ENCODE data around the gene OSBPL3.

OSBPL3 gene

DNA sequence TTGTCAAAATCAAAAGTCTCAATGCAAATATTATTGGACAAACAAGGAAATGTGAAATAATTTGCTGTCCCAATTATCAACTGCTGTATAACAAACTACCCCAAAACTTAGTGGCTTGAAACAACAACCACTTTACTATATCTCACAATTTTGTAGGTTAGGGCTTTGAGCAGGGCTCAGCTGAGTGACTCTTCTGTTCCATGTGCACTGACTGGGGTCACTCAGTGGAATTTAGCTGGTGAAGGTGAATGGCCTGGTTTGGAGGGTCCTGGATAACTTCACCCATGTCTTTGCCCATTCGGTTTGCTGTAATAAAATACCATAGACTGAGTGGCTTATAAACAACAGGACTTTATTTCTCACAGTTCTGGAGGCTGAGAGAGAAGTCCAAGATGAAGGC, 219.0 kb downstream of the OSBPL3 start:
- DNase-seq (ENCODE audit: low spot score) = no peak

DNA sequence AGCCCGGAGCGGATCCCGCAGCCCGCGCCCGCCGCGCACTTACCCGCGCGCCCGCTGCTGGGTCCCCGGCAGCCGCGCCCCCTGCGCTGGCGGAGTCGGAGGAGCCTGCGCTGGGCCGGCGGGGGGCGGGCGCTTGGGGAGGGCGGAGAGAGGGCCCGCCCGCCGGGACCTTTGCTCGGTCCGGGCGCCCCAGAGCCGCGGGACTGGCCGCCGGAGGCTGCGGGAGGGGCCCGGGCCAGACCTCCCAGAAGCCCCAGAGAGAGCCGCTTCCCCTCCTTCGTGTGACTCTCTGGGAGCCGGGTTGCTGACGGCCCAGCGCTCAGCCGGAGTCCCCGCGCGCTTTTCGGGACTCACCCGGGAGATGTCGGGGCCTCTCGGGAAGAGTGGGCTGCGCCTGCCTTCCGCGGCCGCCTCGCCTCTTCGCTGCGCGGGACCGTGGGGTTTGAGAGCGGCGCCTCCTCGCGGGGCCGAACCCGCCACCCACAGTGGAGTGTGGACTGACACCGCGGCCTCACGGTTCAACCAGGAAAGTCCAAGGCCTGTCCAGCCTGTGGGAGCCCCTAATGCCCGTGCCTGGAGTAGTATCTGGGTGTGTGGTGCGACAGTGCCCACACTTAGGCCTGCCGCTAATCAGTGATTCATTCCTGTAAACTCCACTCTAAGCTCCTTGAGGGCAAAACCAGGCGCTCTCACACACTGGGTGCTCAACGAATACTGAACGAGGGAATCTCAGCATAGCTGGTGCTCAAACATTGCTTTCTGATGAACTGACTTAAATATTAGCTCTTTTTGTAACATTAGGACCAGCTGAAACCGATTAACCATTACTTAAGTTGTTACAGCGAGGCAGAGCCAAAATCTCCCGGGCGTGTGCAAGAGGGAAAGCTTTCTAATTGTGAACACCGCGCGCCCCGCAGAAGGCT, 222.4 kb downstream of the OSBPL3 start, which contains the start of gene GSDME:
Gene GSDME (minus strand): TSS at position 112 of the 923 bp plus-strand sequence. CDS start 7,690 bp downstream, outside the sequence.
- DNase-seq (ENCODE audit: low spot score) = peak; percentile 81

DNA sequence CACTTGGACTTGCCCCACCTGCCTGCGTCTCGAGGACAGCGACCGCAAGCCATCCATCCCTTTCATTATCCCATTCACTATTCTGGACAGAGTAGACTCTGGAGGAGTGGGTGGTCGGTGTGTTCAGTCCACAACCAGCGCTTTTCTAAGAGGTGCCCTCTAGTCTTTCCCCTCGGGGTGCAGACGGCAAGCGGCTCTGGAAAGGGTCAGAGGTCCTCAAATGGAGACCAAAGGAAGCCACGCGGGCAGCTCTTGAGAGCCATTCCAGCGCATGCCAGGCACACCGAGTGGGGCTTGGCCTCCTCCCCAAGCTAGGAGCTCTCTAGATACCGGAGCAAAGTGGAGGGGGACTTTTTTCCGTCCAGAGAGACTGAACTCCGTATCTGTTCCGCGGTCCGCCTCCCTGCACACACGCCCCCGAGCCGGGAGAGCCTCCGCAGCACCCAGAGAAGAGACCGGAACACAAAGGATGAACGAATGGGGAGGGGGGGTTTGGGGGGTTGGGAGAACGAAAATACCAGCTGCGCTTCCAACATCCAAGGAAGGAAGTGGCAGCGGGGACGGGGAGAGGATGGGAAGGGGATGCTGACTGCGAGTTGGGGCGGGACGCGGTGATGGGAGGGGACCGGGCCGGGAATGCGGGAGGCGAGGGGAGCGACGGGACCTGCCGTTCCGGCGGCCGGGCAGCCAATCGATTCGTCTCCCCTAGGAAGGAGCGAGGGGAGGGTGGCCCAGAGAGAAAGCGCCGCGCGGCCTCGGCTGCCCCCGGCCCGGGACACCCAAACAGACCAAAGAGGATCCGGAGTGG, 223.2 kb downstream of the OSBPL3 start:
- DNase-seq (ENCODE audit: low spot score) = no peak

DNA sequence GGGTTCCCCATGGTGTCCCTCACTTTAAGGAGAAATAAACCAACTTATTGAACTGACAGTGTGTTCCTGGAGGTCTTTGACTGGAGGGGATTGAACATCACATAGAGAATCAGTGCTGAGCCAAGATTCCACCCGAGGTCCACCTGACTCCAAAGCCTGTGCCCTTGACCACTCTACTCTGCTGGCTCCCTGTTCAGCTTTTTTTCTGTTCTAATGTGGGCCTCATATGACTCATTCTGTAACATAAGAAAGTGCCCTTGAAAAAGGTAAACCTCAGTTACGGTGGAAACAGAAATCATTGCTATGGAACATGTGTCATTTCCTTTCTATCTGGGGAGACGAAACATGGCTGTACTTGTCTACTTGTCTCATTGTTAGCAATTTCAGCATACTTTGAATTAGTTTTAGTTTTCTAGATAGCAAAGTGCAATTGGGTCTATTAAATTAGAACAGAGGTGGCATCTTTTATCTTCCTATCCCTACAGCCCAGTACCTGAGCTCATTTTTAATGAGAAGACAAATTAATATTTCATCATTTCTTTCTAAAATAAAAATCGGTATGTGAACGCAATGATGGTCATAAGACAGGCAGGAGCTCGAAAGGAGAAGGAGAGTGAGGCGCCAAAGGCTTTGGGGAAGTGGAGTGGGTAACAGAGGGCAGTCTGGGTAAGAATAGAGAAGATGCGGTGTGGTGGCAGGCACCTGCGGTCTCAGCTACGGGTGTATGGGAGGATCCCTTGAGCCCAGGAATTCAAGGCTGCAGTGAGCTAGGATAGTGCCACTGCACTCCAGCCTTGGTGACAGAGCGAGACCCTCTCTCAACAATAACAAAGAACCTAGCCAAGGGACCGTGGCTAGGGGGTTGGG, 224.2 kb downstream of the OSBPL3 start:
- no peak for DNase-seq (ENCODE audit: low spot score)

DNA sequence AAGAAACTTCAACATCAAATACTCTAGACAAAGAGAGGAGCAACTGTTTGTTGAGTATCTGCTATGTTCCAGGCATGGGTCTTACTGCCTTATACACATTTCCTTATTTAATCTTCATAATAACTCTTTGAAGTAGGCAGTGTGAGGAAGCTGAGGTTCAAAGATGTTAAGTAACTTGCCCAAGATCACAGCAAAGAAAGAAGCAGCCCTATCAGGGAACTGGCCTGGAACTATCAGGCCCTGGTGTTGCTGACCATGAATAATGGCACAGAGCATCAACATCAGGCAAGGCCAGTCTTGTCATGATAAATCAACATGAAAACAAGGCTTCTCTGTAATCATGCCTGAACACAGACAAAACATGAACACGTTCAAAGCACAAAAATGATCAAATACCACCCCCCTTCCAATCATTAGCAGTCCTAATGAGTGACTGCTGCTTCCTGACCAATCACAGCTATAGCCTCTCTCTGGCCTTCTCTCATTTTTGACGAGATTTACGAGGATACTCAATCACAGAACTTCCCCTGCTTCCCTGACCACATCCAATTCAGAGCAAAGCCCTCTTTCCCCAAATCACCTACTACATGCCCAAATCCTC, 225.0 kb downstream of the OSBPL3 start:
- no peak for DNase-seq (ENCODE audit: low spot score)

DNA sequence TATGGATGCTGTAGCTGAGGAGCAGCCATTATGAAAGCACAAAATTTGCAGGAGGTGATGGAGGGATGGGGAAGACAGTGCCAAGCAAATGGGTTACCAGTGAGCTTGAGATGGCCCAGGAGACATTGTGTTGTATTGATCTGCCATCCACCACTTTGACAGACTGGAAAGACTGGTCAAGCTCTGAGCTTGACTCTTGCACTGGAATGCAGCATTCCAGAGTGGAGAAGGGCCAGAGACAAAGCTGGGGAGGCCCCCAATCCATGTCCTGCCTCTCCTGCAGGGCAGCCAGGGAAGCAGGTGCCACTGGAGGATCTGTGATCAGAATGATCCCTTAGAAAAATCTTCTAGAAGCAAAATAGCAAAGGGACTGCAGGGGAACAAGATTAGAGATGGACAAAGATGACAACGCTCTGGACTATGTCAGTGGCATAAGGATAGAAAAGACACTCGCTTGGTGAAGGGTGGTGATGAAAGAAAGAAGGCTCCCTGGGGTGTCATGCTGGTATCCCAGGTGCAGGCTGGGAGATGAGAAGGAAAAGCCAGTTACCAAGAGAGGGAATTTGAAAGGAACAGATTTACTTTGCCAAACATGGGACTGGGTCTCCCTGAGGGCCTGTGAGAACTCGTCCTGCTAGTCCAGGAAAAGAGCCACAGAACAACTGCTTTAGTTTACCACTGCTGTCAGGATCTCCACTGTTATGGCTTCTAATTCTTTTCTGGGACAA, 227.7 kb downstream of the OSBPL3 start:
- no peak for DNase-seq (ENCODE audit: low spot score)

DNA sequence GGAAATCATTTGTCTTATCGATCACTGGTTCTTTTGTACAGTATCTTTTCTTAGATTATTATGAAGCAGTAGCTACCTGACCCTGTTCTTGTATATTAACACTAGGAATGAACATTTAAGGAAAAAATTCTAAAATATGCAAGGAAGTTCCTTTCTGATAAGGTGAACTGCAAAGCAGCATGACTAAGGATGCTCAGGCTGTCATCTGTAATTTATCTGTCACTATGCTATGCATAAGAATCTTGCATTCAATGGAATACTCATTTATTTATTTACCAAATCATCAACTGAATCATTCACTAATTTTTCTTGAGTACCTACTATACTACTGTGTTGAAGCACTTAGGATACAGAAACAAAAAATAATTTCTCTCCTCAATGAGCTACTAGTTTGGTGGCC, 228.5 kb downstream of the OSBPL3 start:
- no peak for DNase-seq (ENCODE audit: low spot score)

DNA sequence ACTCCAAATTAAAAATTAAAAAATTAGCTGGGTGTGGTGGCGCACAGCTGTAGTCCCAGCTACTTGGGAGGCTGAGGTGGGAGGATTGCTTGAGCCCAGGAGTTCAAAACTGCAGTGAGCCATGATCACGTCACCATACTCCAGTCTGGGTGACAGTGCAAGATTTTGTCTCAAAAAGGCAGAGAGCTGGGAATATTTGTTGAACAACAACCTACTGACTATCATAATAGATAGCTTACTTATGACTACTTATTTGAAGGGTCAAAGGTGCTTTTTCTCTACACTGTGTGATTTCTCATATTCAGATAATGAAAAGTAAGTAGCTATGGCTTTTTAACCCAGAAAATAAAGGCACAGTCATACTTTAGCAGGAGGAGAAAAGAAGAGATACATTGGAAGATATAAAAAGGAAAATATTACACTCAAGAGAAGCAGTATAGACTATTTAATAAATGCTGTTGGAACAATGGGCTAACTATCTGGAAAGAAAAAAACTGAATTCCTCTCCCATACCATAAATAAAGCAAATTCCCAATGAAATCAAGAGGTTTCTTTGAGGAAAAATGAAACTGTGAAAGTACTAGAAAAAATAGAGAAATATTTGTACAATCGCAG, 229.4 kb downstream of the OSBPL3 start:
- no peak for DNase-seq (ENCODE audit: low spot score)

DNA sequence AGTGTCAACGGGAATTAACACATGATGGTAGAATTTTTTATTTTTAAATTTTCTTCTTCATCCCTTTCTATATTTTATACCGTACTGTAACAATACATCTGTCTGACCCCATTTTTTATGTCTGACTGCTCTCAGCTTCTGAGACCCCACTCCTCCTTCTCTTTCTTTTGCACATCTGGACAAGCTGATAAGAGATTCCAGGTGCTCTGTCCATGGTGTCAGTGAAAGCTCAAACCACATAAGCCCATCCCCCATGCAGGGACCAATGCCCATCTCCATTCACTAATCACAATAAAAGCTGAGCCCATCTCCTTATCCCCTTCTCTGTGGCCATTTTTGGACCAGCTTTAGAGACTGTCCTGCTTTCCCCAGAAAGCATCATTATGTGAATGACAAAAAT, 231.5 kb downstream of the OSBPL3 start:
- no peak for DNase-seq (ENCODE audit: low spot score)
